Measurements from ENCODE around the gene FLG. TPM values are rescaled to one million over a fixed set of nuclear protein-coding genes. Genes with fewer than 3 reads are reported as not detected.

FLG gene
- total RNA-seq, 1 experiment from 2014 or later: 0.12 TPM

DNA sequence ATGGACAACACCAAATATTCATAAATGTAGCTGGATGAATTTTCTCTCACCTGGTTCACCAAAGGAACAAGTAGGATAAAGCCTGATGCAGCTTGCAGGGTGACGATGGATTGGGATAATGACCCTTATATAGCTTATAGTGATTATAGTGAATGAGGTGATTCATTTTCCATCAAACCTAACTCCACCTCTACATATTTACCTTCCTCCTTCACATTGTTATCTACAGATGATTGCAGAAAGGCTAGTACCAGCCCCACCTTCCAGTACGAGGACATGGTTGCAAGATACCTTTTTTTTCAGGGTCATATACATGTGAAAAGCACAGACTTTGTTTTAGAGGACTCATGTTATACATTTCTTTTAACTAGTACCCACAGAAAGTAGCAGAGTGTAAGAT lies 34.9 kb upstream of the FLG start, which contains the start of gene FLG2:
FLG2 (minus strand) TSS at position 101 of the 400 bp plus-strand sequence. CDS start 1,122 bp downstream, outside the sequence.
- Mint-ChIP-seq H3K9me3 (ENCODE audit: unreplicated experiment) (no peaks in the 10 kb centered on the region), H3K4me3 (ENCODE audit: unreplicated experiment) (no peak within 1 kb of the TSS), H3K27me3 (ENCODE audit: insufficient read depth, unreplicated experiment) (no peaks in the 10 kb centered on the region), H3K27ac (ENCODE audit: low read depth, unreplicated experiment) (no peak within 1 kb of the TSS), H3K4me1 (ENCODE audit: insufficient read depth, unreplicated experiment) (no peaks in the 10 kb centered on the region), H3K36me3 (ENCODE audit: insufficient read depth, unreplicated experiment) (no peaks in the 10 kb centered on the region)
- intact Hi-C loops (cut with micrococcal nuclease): no loop called here
- TF ChIP-seq CTCF (IDR thresholded peaks at IDR 0.05; ENCODE audit: unreplicated experiment): no peak
- ChIA-PET POLR2A (interaction anchor here (2.1 kb wide), 1 partner anchor 12 kb away, joined by 5 read pairs; no protein-coding TSS in a partner anchor), CTCF (interaction anchor here (0.9 to 3.9 kb wide), 5 partner anchors 12 to 100 kb away, joined by 3 to 18 read pairs (median 3); no protein-coding TSS in a partner anchor)
- no peak for DNase-seq (ENCODE audit: unreplicated experiment)
- BruUV-seq (replicated peaks): no TSS peak

GRCh38 chr1:152356736-152357135 lies 31.7 kb upstream of the FLG start:
- Mint-ChIP-seq H3K27me3 (ENCODE audit: insufficient read depth, unreplicated experiment) (peaks cover 15% of the 10 kb centered on the region), H3K4me3 (ENCODE audit: unreplicated experiment) (no peak overlapping the region), H3K36me3 (ENCODE audit: insufficient read depth, unreplicated experiment) (no peaks in the 10 kb centered on the region), H3K27ac (ENCODE audit: low read depth, unreplicated experiment) (no peak overlapping the region), H3K4me1 (ENCODE audit: insufficient read depth, unreplicated experiment) (no peaks in the 10 kb centered on the region), H3K9me3 (ENCODE audit: unreplicated experiment) (peaks cover 18% of the 10 kb centered on the region)
- intact Hi-C loops (cut with micrococcal nuclease): no loop called here
- ChIA-PET POLR2A (interaction anchor here (0.6 kb wide), 1 partner anchor 168 kb away, joined by 3 read pairs; no protein-coding TSS in a partner anchor), CTCF (interaction anchor here (0.5 to 3.3 kb wide), 8 partner anchors 9 to 273 kb away, joined by 3 to 17 read pairs (median 4); no protein-coding TSS in a partner anchor)
- no TSS peak for BruUV-seq (replicated peaks)
- DNase-seq (ENCODE audit: unreplicated experiment): no peak
- no peak for TF ChIP-seq CTCF (IDR thresholded peaks at IDR 0.05; ENCODE audit: unreplicated experiment)

DNA sequence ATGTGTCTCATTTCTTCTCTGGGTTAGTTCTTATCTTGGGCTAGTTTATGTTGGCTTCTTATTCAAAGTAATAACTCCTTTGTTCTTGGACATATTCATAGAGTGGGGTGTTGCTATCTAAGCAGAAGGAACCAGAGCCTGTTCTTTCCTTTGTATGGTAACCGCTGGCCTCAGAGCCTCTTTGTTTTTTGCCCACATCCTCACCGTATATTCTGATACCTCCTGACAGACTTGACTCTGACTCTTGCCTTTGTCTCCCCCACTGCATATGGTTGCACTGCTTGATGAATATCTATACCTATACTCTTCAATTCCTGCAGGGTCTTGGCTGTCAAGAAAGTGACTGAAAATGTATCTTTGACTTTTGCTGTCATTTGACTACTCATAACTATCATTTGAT lies 24.6 kb upstream of the FLG start:
- H3K27ac Mint-ChIP-seq (ENCODE audit: low read depth, unreplicated experiment): no peak overlapping the region
- no peak for TF ChIP-seq CTCF (IDR thresholded peaks at IDR 0.05; ENCODE audit: unreplicated experiment)
- H3K4me1 Mint-ChIP-seq (ENCODE audit: insufficient read depth, unreplicated experiment): no peaks in the 10 kb centered on the region
- no peak for DNase-seq (ENCODE audit: unreplicated experiment)
- intact Hi-C loops (cut with micrococcal nuclease): loop anchor here (5.0 to 10.0 kb wide), 2 partner anchors 125 to 183 kb away; partner anchors contain the start of gene HRNR
- no TSS peak for BruUV-seq (replicated peaks)
- H3K9me3 Mint-ChIP-seq (ENCODE audit: unreplicated experiment): peaks cover 18% of the 10 kb centered on the region
- no peak overlapping the region for H3K4me3 Mint-ChIP-seq (ENCODE audit: unreplicated experiment)
- ChIA-PET CTCF (interaction anchor here (1.2 to 2.6 kb wide), 3 partner anchors 80 to 151 kb away, joined by 4 to 15 read pairs (median 7); no protein-coding TSS in a partner anchor), POLR2A (no interaction called here)
- peaks cover 37% of the 10 kb centered on the region for H3K27me3 Mint-ChIP-seq (ENCODE audit: insufficient read depth, unreplicated experiment)
- H3K36me3 Mint-ChIP-seq (ENCODE audit: insufficient read depth, unreplicated experiment): no peaks in the 10 kb centered on the region

GRCh38 chr1:152348447-152348846 lies 23.4 kb upstream of the FLG start:
- peaks cover 12% of the 10 kb centered on the region for H3K9me3 Mint-ChIP-seq (ENCODE audit: unreplicated experiment)
- BruUV-seq (replicated peaks): no TSS peak
- no peak overlapping the region for H3K27ac Mint-ChIP-seq (ENCODE audit: low read depth, unreplicated experiment)
- DNase-seq (ENCODE audit: unreplicated experiment): peak; percentile 35
- H3K27me3 Mint-ChIP-seq (ENCODE audit: insufficient read depth, unreplicated experiment): peaks cover 43% of the 10 kb centered on the region
- H3K36me3 Mint-ChIP-seq (ENCODE audit: insufficient read depth, unreplicated experiment): no peaks in the 10 kb centered on the region
- no peaks in the 10 kb centered on the region for H3K4me1 Mint-ChIP-seq (ENCODE audit: insufficient read depth, unreplicated experiment)
- TF ChIP-seq CTCF (IDR thresholded peaks at IDR 0.05; ENCODE audit: unreplicated experiment): peak; percentile 15
- H3K4me3 Mint-ChIP-seq (ENCODE audit: unreplicated experiment): no peak overlapping the region
- CTCF ChIA-PET: interaction anchor here (0.6 to 2.6 kb wide), 30 partner anchors 9 to 493 kb away, joined by 3 to 39 read pairs (median 8); partner anchors contain the start of gene FLG2
- POLR2A ChIA-PET: interaction anchor here (0.6 to 1.9 kb wide), 3 partner anchors 10 to 112 kb away, joined by 4 to 5 read pairs (median 5); partner anchors contain the start of gene FLG2
- intact Hi-C loops (cut with micrococcal nuclease): loop anchor here (5.0 to 10.0 kb wide), 2 partner anchors 124 to 184 kb away; partner anchors contain the start of gene HRNR

All from MCF 10A (cell line).